Gastroesophageal sphincter (tissue), 4 donors: ENCODE data around the gene RPTOR. TPM values are rescaled to one million over a fixed set of nuclear protein-coding genes. Genes with fewer than 3 reads are reported as not detected.

ENCODE experiments used
- ATAC-seq: fragments of 150-250 bp; one replicate; pipeline ENCODE4 v1.9.1; 2016; ENCODE audit warnings: mild to moderate bottlenecking, moderate library complexity
- H3K27ac ChIP-seq, 4 donors: fragments of 200-600 bp; sonication (generic) in 3 of 4; 1 replicate in 3 of 4; 2 replicates in 1 of 4; pipeline ENCODE4 v1.5.1; 2016 to 2019
- H3K27me3 ChIP-seq: fragments of 200-600 bp; sonication (generic); one replicate; pipeline ENCODE4 v1.5.1; 2019
- H3K36me3 ChIP-seq, 2 donors: fragments of 200-600 bp; sonication (generic); one replicate each; pipeline ENCODE4 v1.5.1; 2019; ENCODE audit warnings: control low read depth in 1 of 2
- H3K4me1 ChIP-seq, 3 donors: fragments of 200-600 bp; sonication (generic); 1 replicate in 2 of 3; 2 replicates in 1 of 3; pipeline ENCODE4 v1.5.1; 2016 to 2019; ENCODE audit warnings: control low read depth in 2 of 3
- H3K4me3 ChIP-seq, 2 donors: fragments of 200-600 bp; sonication (generic); one replicate each; pipeline ENCODE4 v1.5.1; 2019; ENCODE audit warnings: mild to moderate bottlenecking in 1 of 2, moderate library complexity in 1 of 2
- H3K9me3 ChIP-seq, 3 donors: fragments of 200-600 bp; sonication (generic); one replicate each; pipeline ENCODE4 v1.5.1; 2017 to 2019; ENCODE audit warnings: control low read depth in 2 of 3
- CTCF ChIP-seq, 4 experiments: fragments of 200-600 bp in 2 of 4; fragments of 450-650 bp in 2 of 4; sonication (generic) in 1 of 4; IDR thresholded peaks; one replicate each; pipeline ENCODE4 v1.5.1; 2017 to 2019; ENCODE audit warnings: antibody characterized with exemption in 4 of 4, mild to moderate bottlenecking in 2 of 4, moderate library complexity in 2 of 4
- EP300 ChIP-seq: sonication (generic); formaldehyde crosslinking; IDR thresholded peaks from one replicate; pipeline ENCODE4 v1.6.1; 2017; ENCODE audit warnings: antibody characterized with exemption, mild to moderate bottlenecking
- POLR2A ChIP-seq, 2 donors: fragments of 450-650 bp; IDR thresholded peaks; one replicate each; pipeline ENCODE4 v1.6.1; 2017; ENCODE audit warnings: antibody characterized with exemption in 2 of 2, mild to moderate bottlenecking in 2 of 2, moderate library complexity in 1 of 2
- POLR2AphosphoS5 ChIP-seq: sonication (generic); formaldehyde crosslinking; IDR thresholded peaks from one replicate; pipeline ENCODE4 v1.6.1; 2017; ENCODE audit warnings: antibody characterized with exemption
- WGBS, 2 donors: methylation state at CpG; one replicate each; pipeline ENCODE4 v1.1.5; 2018; ENCODE audit warnings: low coverage in 1 of 2; 5-methylcytosine and 5-hydroxymethylcytosine counted together
- total RNA-seq, 4 donors: library from RNA; depleted of rRNA; stranded (reverse); fragments of >200 nt; gene quantifications; one replicate each; pipeline ENCODE4 v1.1.0, GENCODE V29; 2016

The RPTOR gene
- total RNA-seq, 4 donors from 2014 or later: 25.7 to 56.8 (median 39.7) TPM

DNA sequence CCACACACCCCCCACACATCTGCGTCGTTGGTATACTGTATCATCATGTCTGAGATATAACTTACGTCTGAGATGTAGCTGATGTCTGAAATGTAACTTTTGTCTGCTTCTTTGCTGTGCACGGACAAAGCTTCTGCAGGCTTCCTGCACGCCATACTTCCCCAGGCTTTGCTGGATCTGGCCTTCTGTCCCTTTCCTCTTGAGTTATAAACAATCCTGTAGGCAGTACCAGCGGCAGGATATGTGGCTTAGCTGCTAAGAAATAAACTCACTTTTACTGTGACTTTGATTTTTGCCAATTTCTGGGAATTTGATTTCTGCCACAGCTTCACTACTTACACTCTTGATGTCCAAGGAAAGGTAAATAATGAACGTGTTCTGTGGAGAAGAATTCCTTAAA is 184.4 kb downstream of the RPTOR start:
- peaks cover 0 to 14% of the 10 kb centered on the region in 2 donors for H3K36me3 ChIP-seq
- H3K4me3 ChIP-seq: no peak overlapping the region
- no peaks in the 10 kb centered on the region for H3K27me3 ChIP-seq
- peaks cover 0 to 20% (median 0%) of the 10 kb centered on the region in 3 donors for H3K4me1 ChIP-seq
- H3K9me3 ChIP-seq: no peaks in the 10 kb centered on the region
- WGBS, 2 donors: 69 to 71% methylated on average over 7 of the region's 7 CpGs
- no peak for ATAC-seq
- TF ChIP-seq POLR2A (IDR thresholded peaks at IDR 0.05) (no peak), CTCF (IDR thresholded peaks at IDR 0.05) (no peak), POLR2AphosphoS5 (no peak), EP300 (no peak)
- no peak overlapping the region for H3K27ac ChIP-seq

- TF ChIP-seq POLR2AphosphoS5 (no peak), POLR2A (IDR thresholded peaks at IDR 0.05) (no peak), CTCF (IDR thresholded peaks at IDR 0.05) (no peak), EP300 (no peak)
- H3K27ac ChIP-seq: no peak overlapping the region
- no peaks in the 10 kb centered on the region for H3K27me3 ChIP-seq
- H3K36me3 ChIP-seq: peaks cover 0 to 14% of the 10 kb centered on the region in 2 donors
- 74 to 81% methylated on average over 8 to 9 of the region's 10 CpGs for WGBS, 2 donors
- peaks cover 0 to 15% (median 0%) of the 10 kb centered on the region in 3 donors for H3K4me1 ChIP-seq
- no peak overlapping the region for H3K4me3 ChIP-seq
- no peak for ATAC-seq
- H3K9me3 ChIP-seq: no peaks in the 10 kb centered on the region
Observed at GRCh38 chr17:80729761-80730160, 185.1 kb downstream of the RPTOR start.

- Histone ChIP-seq H3K36me3 (peaks cover 0 to 14% of the 10 kb centered on the region in 2 donors), H3K27me3 (no peaks in the 10 kb centered on the region), H3K9me3 (no peaks in the 10 kb centered on the region), H3K27ac (no peak overlapping the region), H3K4me1 (peaks cover 0 to 5% (median 0%) of the 10 kb centered on the region in 3 donors), H3K4me3 (no peak overlapping the region)
- WGBS, 2 donors: 76 to 91% methylated on average over 3 to 5 of the region's 6 CpGs
- no peak for TF ChIP-seq CTCF (IDR thresholded peaks at IDR 0.05)
- no peak for ATAC-seq
Observed at GRCh38 chr17:80730739-80731138, 186.1 kb downstream of the RPTOR start.

DNA sequence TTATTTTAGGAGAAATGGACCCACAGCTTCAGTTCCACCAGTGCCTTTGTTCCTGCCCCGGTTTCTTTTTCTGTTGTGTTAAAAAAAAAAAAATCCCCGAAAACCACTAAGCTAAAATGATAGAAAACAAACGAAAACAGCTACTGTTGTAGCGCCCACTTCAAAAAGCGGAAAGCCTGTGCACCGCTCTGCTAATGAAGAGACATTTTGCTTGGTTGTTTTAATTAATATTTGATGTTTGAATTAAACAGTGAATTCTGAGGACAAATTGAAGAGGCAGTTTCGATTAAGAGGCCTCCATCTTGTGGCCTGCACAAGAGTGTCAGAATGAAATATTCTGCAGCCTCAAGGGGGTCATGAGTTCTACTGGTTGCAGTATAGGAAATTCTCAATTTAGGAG is 186.7 kb downstream of the RPTOR start:
- no peak for ATAC-seq
- no peaks in the 10 kb centered on the region for H3K9me3 ChIP-seq
- H3K4me3 ChIP-seq: no peak overlapping the region
- TF ChIP-seq POLR2A (IDR thresholded peaks at IDR 0.05) (no peak), CTCF (IDR thresholded peaks at IDR 0.05) (no peak), POLR2AphosphoS5 (no peak), EP300 (no peak)
- peaks cover 0 to 14% of the 10 kb centered on the region in 2 donors for H3K36me3 ChIP-seq
- H3K4me1 ChIP-seq: no peaks in the 10 kb centered on the region
- WGBS, 2 donors: 83 to 84% methylated on average over 3 to 7 of the region's 7 CpGs
- no peak overlapping the region for H3K27ac ChIP-seq
- H3K27me3 ChIP-seq: no peaks in the 10 kb centered on the region

DNA sequence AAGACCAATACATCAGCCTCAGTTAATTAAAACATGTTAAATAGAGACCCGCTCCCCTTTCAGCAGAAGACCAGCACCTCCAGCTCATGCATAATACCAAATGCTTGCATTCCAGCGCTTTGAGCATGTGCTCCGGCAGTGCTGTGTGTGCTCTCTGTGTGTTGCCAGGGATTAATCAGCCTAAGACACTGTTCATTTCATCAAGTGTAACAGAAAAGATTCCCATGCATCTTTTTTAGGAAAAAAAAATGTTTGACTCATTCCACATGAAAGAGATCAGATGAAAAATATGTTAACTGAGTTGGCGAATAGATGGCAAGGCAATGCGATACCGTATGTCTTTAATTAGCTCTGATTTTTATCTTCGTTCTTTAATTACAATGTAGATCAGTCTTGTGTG is 187.6 kb downstream of the RPTOR start:
- Histone ChIP-seq H3K4me1 (no peaks in the 10 kb centered on the region), H3K27me3 (no peaks in the 10 kb centered on the region), H3K36me3 (peaks cover 0 to 16% of the 10 kb centered on the region in 2 donors), H3K4me3 (no peak overlapping the region), H3K9me3 (no peaks in the 10 kb centered on the region), H3K27ac (no peak overlapping the region)
- ATAC-seq: no peak
- 81 to 82% methylated on average over 4 to 7 of the region's 7 CpGs for WGBS, 2 donors
- TF ChIP-seq CTCF (IDR thresholded peaks at IDR 0.05) (no peak), POLR2A (IDR thresholded peaks at IDR 0.05) (no peak), EP300 (no peak), POLR2AphosphoS5 (no peak)
